Esophagus squamous epithelium (tissue), 5 donors: ENCODE measurements around the gene AMBP. TPM values are rescaled to one million over a fixed set of nuclear protein-coding genes. Genes with fewer than 3 reads are reported as not detected.
A peak's percentile ranks its signal among the peaks of the same experiment; 100 is the strongest.

Source experiments
- DNase-seq: peaks from one replicate; lab custom pipeline; 2025; lab: John Stamatoyannopoulos, UW
- H3K27ac ChIP-seq, 4 donors: fragments of 200-600 bp; sonication (generic); one replicate each; pipeline ENCODE4 v1.5.1; 2016 to 2019; ENCODE audit warnings: mild to moderate bottlenecking in 1 of 4
- H3K27me3 ChIP-seq, 4 donors: fragments of 200-600 bp; sonication (generic); 1 replicate in 3 of 4; 2 replicates in 1 of 4; pipeline versions ENCODE4 v1.5.1 to v1.6.0; 2017 to 2021; ENCODE audit warnings: antibody characterized with exemption in 1 of 4
- H3K36me3 ChIP-seq, 3 donors: fragments of 200-600 bp; sonication (generic); one replicate each; pipeline ENCODE4 v1.5.1; 2016 to 2019
- H3K4me1 ChIP-seq, 3 donors: fragments of 200-600 bp; sonication (generic); one replicate each; pipeline ENCODE4 v1.5.1; 2017 to 2019
- H3K4me3 ChIP-seq, 4 donors: fragments of 200-600 bp; sonication (generic); 1 replicate in 3 of 4; 2 replicates in 1 of 4; pipeline ENCODE4 v1.5.1; 2016 to 2019; ENCODE audit warnings: mild to moderate bottlenecking in 2 of 4, moderate library complexity in 1 of 4
- H3K9me3 ChIP-seq, 3 donors: fragments of 200-600 bp; sonication (generic); one replicate each; pipeline ENCODE4 v1.5.1; 2016 to 2019
- CTCF ChIP-seq, 6 experiments: fragments of 450-650 bp in 4 of 6; fragments of 200-600 bp in 2 of 6; sonication (generic) in 2 of 6; IDR thresholded peaks; one replicate each; pipeline ENCODE4 v1.5.1; 2016 to 2019; ENCODE audit warnings: antibody characterized with exemption in 6 of 6, mild to moderate bottlenecking in 4 of 6, moderate library complexity in 4 of 6
- POLR2A ChIP-seq, 4 donors: fragments of 450-650 bp; IDR thresholded peaks; one replicate each; pipeline ENCODE4 v1.6.1; 2017; ENCODE audit warnings: antibody characterized with exemption in 4 of 4, mild to moderate bottlenecking in 4 of 4, moderate library complexity in 3 of 4
- WGBS, 2 donors: methylation state at CpG; one replicate each; pipeline ENCODE4 v1.1.5; 2018; 5-methylcytosine and 5-hydroxymethylcytosine counted together
- intact Hi-C: fragments of 100-400 bp; cut with DNase I; formaldehyde crosslinking; loops from one replicate; pipeline ENCODE4 v1.15.0; 2022
- total RNA-seq, 4 donors: library from RNA; depleted of rRNA; stranded (reverse); fragments of >200 nt; gene quantifications; one replicate each; pipeline ENCODE4 v1.1.0, GENCODE V29; 2016
- donor health status: DM: yes; HTN: yes; CAD: no.

AMBP gene
- total RNA-seq, 4 donors from 2014 or later: 0.19 to 2.5 TPM; not detected in 2

GRCh38 chr9:114105236-114105635 is 27.1 kb upstream of the AMBP start:
- Histone ChIP-seq H3K27ac (no peak overlapping the region), H3K36me3 (no peaks in the 10 kb centered on the region), H3K4me1 (peaks cover 0 to 7% (median 0%) of the 10 kb centered on the region in 3 donors), H3K4me3 (no peak overlapping the region), H3K27me3 (no peaks in the 10 kb centered on the region), H3K9me3 (peaks cover 0 to 13% (median 5%) of the 10 kb centered on the region in 3 donors)
- 59 to 62% methylated on average over 5 of the region's 5 CpGs for WGBS, 2 donors
- no peak for TF ChIP-seq POLR2A (IDR thresholded peaks at IDR 0.05)
- no peak for TF ChIP-seq CTCF (IDR thresholded peaks at IDR 0.05)
- intact Hi-C loops: loop anchor here (5.0 kb wide), 1 partner anchor 187 kb away; no protein-coding TSS in a partner anchor
- no peak for DNase-seq

GRCh38 chr9:114102484-114102883 is 24.4 kb upstream of the AMBP start:
- Histone ChIP-seq H3K4me1 (peaks cover 4 to 17% (median 7%) of the 10 kb centered on the region in 3 donors), H3K36me3 (no peaks in the 10 kb centered on the region), H3K27ac (no peak overlapping the region), H3K9me3 (peaks cover 0 to 13% (median 5%) of the 10 kb centered on the region in 3 donors), H3K27me3 (peaks cover 0 to 27% (median 2%) of the 10 kb centered on the region in 4 donors), H3K4me3 (no peak overlapping the region)
- no peak for TF ChIP-seq CTCF (IDR thresholded peaks at IDR 0.05)
- no peak for TF ChIP-seq POLR2A (IDR thresholded peaks at IDR 0.05)
- no peak for DNase-seq
- intact Hi-C loops: no loop called here

- intact Hi-C loops: no loop called here
- Histone ChIP-seq H3K36me3 (no peaks in the 10 kb centered on the region), H3K4me1 (peaks cover 4 to 22% (median 10%) of the 10 kb centered on the region in 3 donors), H3K27me3 (peaks cover 0 to 47% (median 3%) of the 10 kb centered on the region in 4 donors), H3K4me3 (no peak overlapping the region), H3K9me3 (peaks cover 0 to 13% (median 5%) of the 10 kb centered on the region in 3 donors), H3K27ac (no peak overlapping the region)
- no peak for TF ChIP-seq CTCF (IDR thresholded peaks at IDR 0.05)
- no peak for TF ChIP-seq POLR2A (IDR thresholded peaks at IDR 0.05)
- WGBS, 2 donors: 90 to 95% methylated on average over 1 of the region's 1 CpG
- DNase-seq: no peak
These were observed 22.4 kb upstream of the AMBP start for GRCh38 chr9:114100536-114100935.

- Histone ChIP-seq H3K27me3 (peaks cover 0 to 54% (median 3%) of the 10 kb centered on the region in 4 donors), H3K27ac (no peak overlapping the region), H3K36me3 (no peaks in the 10 kb centered on the region), H3K4me3 (no peak overlapping the region), H3K4me1 (peaks cover 4 to 22% (median 10%) of the 10 kb centered on the region in 3 donors), H3K9me3 (peaks cover 0 to 13% (median 5%) of the 10 kb centered on the region in 3 donors)
- intact Hi-C loops: no loop called here
- TF ChIP-seq POLR2A (IDR thresholded peaks at IDR 0.05) (no peak), CTCF (IDR thresholded peaks at IDR 0.05) (no peak)
- no peak for DNase-seq
- WGBS, 2 donors: 50 to 60% methylated on average over 2 of the region's 2 CpGs
These were observed 21.7 kb upstream of the AMBP start for GRCh38 chr9:114099669-114100270.

GRCh38 chr9:114098936-114099668 is 21.0 kb upstream of the AMBP start, which contains the start of gene KIF12:
Gene KIF12 (minus strand): TSS chr9:114099292. CDS start chr9:114099276, 16 bp downstream.
- Histone ChIP-seq H3K4me3 (peak within 1 kb of the TSS; percentile 19 to 70 (median 42)), H3K9me3 (peaks cover 0 to 13% (median 5%) of the 10 kb centered on the region in 3 donors), H3K4me1 (peaks cover 4 to 22% (median 10%) of the 10 kb centered on the region in 3 donors), H3K36me3 (no peaks in the 10 kb centered on the region), H3K27ac (no peak within 1 kb of the TSS), H3K27me3 (peaks cover 0 to 57% (median 3%) of the 10 kb centered on the region in 4 donors)
- intact Hi-C loops: no loop called here
- TF ChIP-seq POLR2A (IDR thresholded peaks at IDR 0.05) (no peak), CTCF (IDR thresholded peaks at IDR 0.05) (no peak)
- whole genome bisulfite sequencing, 2 donors: 40 to 51% methylated on average over 25 to 29 of the region's 32 CpGs
- no peak for DNase-seq
